ENCODE measurements around the gene TSC22D3. TPM values are rescaled to one million over a fixed set of nuclear protein-coding genes. Genes with fewer than 3 reads are reported as not detected.
A peak's percentile ranks its signal among the peaks of the same experiment; 100 is the strongest.

TSC22D3 gene
- total and polyA plus RNA-seq, 12 donors = 132 to 474 (median 298) TPM

- no peak for DNase-seq
- peaks cover 33 to 58% of the 10 kb centered on the region in 2 donors for H3K4me1 ChIP-seq (replicated peaks in 1 of 2)
- H3K27ac ChIP-seq = peak overlapping the region in 4 of 5 donors; percentile 50 to 74 (median 59)
- no peaks in the 10 kb centered on the region for H3K9me3 ChIP-seq (replicated peaks in 1 of 3)
- TF ChIP-seq POLR2A (IDR thresholded peaks at IDR 0.05) = peak in 1 of 2 donors; percentile 21
- TF ChIP-seq, protein P1, sequence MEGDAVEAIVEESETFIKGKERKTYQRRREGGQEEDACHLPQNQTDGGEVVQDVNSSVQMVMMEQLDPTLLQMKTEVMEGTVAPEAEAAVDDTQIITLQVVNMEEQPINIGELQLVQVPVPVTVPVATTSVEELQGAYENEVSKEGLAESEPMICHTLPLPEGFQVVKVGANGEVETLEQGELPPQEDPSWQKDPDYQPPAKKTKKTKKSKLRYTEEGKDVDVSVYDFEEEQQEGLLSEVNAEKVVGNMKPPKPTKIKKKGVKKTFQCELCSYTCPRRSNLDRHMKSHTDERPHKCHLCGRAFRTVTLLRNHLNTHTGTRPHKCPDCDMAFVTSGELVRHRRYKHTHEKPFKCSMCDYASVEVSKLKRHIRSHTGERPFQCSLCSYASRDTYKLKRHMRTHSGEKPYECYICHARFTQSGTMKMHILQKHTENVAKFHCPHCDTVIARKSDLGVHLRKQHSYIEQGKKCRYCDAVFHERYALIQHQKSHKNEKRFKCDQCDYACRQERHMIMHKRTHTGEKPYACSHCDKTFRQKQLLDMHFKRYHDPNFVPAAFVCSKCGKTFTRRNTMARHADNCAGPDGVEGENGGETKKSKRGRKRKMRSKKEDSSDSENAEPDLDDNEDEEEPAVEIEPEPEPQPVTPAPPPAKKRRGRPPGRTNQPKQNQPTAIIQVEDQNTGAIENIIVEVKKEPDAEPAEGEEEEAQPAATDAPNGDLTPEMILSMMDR (IDR thresholded peaks at IDR 0.05) = no peak
- 35 to 51% (median 40%) methylated on average over 3 of the region's 3 CpGs for WGBS, 4 donors
- H3K36me3 ChIP-seq (replicated peaks in 1 of 2) = no peaks in the 10 kb centered on the region
- no peaks in the 10 kb centered on the region for H3K27me3 ChIP-seq
- intact Hi-C loops (cut with DNase I) = no loop called here
- no peak overlapping the region for H3K4me3 ChIP-seq
Observed at GRCh38 chrX:107747596-107748161, 27.9 kb downstream of the TSC22D3 start.

DNA sequence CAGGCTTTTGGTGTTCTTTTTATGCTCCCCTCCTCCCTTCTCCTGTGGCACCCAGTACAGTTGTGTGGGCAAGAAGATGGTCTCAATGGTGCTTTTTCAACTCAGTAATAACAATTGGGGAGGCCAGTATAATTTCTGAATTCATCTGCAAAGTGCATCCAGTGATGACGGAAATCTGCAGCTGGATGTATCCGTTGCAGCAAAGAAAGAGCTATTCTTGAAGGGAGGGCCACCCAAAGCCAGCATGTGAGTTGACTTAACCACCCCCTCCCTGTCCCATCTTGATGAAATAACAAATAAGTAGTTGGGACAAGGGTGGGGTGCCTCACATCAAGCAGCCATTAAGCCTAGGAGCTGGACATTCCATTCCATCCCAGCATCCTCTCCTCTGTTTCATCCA, 30.7 kb downstream of the TSC22D3 start:
- H3K9me3 ChIP-seq (replicated peaks in 1 of 3) = no peaks in the 10 kb centered on the region
- WGBS, 4 donors = 77 to 96% (median 89%) methylated on average over 2 of the region's 2 CpGs
- peaks cover 55 to 78% of the 10 kb centered on the region in 2 donors for H3K4me1 ChIP-seq (replicated peaks in 1 of 2)
- no peaks in the 10 kb centered on the region for H3K27me3 ChIP-seq
- no peak overlapping the region for H3K4me3 ChIP-seq
- H3K27ac ChIP-seq = peak overlapping the region in 1 of 5 donors; percentile 92
- no peaks in the 10 kb centered on the region for H3K36me3 ChIP-seq (replicated peaks in 1 of 2)
- no peak for DNase-seq
- intact Hi-C loops (cut with DNase I) = no loop called here
- no peak for TF ChIP-seq POLR2A (IDR thresholded peaks at IDR 0.05)
- TF ChIP-seq, protein P1 (IDR thresholded peaks at IDR 0.05) = no peak

- H3K4me1 ChIP-seq (replicated peaks in 1 of 2) = peaks cover 61 to 86% of the 10 kb centered on the region in 2 donors
- intact Hi-C loops (cut with DNase I) = no loop called here
- peak overlapping the region in 4 of 5 donors; percentile 69 to 95 (median 89) for H3K27ac ChIP-seq
- DNase-seq = no peak
- H3K36me3 ChIP-seq (replicated peaks in 1 of 2) = no peaks in the 10 kb centered on the region
- H3K9me3 ChIP-seq (replicated peaks in 1 of 3) = no peaks in the 10 kb centered on the region
- WGBS, 4 donors = 88 to 100% (median 94%) methylated on average over 3 to 7 of the region's 7 CpGs
- TF ChIP-seq POLR2A (IDR thresholded peaks at IDR 0.05) = no peak
- TF ChIP-seq, protein P1 (IDR thresholded peaks at IDR 0.05) = no peak
- no peaks in the 10 kb centered on the region for H3K27me3 ChIP-seq
- no peak overlapping the region for H3K4me3 ChIP-seq
Observed at GRCh38 chrX:107743995-107744394, 31.6 kb downstream of the TSC22D3 start.

- DNase-seq = peak in 5 of 7 donors; percentile 42 to 53 (median 45)
- peaks cover 59 to 87% of the 10 kb centered on the region in 2 donors for H3K4me1 ChIP-seq (replicated peaks in 1 of 2)
- peak overlapping the region in 1 of 4 donors; percentile 40 for H3K4me3 ChIP-seq
Observed at GRCh38 chrX:107742700-107743191, 32.8 kb downstream of the TSC22D3 start.

More at GRCh38 chrX:107742700-107743191, 32.8 kb downstream of the TSC22D3 start:
- TF ChIP-seq, protein P1 (IDR thresholded peaks at IDR 0.05) = no peak
- TF ChIP-seq POLR2A (IDR thresholded peaks at IDR 0.05) = no peak
- no peaks in the 10 kb centered on the region for H3K9me3 ChIP-seq (replicated peaks in 1 of 3)
- intact Hi-C loops (cut with DNase I) = no loop called here
- H3K27ac ChIP-seq = peak overlapping the region; percentile 69 to 95 (median 86)
- H3K27me3 ChIP-seq = no peaks in the 10 kb centered on the region
- 15 to 59% (median 29%) methylated on average over 4 to 23 of the region's 23 CpGs for WGBS, 4 donors
- no peaks in the 10 kb centered on the region for H3K36me3 ChIP-seq (replicated peaks in 1 of 2)
